ENCODE results near the gene CH25H. TPM values are rescaled to one million over a fixed set of nuclear protein-coding genes. Genes with fewer than 3 reads are reported as not detected.

The CH25H gene
- total RNA-seq, 1 experiment from 2014 or later = not detected

DNA sequence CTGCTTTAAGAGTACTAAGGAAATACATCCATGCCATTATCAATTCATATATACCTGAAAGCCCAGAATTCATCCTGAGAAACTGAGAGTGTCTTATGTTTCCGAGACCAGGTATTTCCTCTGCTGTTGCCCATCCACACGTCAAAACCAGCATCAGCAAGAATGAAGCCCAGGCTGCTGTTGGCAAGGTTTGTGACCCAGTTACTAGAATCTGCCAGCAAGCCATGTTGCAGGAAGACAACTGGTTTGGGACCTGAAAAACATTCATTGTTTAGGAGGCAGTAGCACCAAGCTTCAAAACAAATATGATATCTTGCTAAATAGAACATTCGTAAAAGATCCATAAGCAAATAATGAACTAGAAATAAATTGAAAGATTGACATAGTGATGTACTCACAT is 21.0 kb upstream of the CH25H start:
- CTCF ChIA-PET = interaction anchor here (0.6 kb wide), 1 partner anchor 18 kb away, joined by 4 read pairs; no protein-coding TSS in a partner anchor
- Mint-ChIP-seq H3K4me1 (ENCODE audit: insufficient read depth, unreplicated experiment) (no peaks in the 10 kb centered on the region), H3K9me3 (ENCODE audit: unreplicated experiment) (no peaks in the 10 kb centered on the region), H3K36me3 (ENCODE audit: insufficient read depth, unreplicated experiment) (peaks cover 17% of the 10 kb centered on the region), H3K4me3 (ENCODE audit: unreplicated experiment) (no peak overlapping the region), H3K27me3 (ENCODE audit: insufficient read depth, unreplicated experiment) (no peaks in the 10 kb centered on the region), H3K27ac (ENCODE audit: low read depth, unreplicated experiment) (no peak overlapping the region)
- intact Hi-C loops (cut with micrococcal nuclease) = no loop called here
- POLR2A ChIA-PET = no interaction called here
- no peak for TF ChIP-seq CTCF (IDR thresholded peaks at IDR 0.05; ENCODE audit: unreplicated experiment)
- BruUV-seq (replicated peaks) = no TSS peak
- no peak for DNase-seq (ENCODE audit: unreplicated experiment)

- no peak overlapping the region for H3K27ac Mint-ChIP-seq (ENCODE audit: low read depth, unreplicated experiment)
- H3K36me3 Mint-ChIP-seq (ENCODE audit: insufficient read depth, unreplicated experiment) = peaks cover 17% of the 10 kb centered on the region
- ChIA-PET CTCF (interaction anchor here (0.6 to 1.1 kb wide), 3 partner anchors 9 to 232 kb away, joined by 3 to 5 read pairs (median 4); no protein-coding TSS in a partner anchor), POLR2A (no interaction called here)
- H3K27me3 Mint-ChIP-seq (ENCODE audit: insufficient read depth, unreplicated experiment) = no peaks in the 10 kb centered on the region
- TF ChIP-seq CTCF (IDR thresholded peaks at IDR 0.05; ENCODE audit: unreplicated experiment) = no peak
- no peaks in the 10 kb centered on the region for H3K9me3 Mint-ChIP-seq (ENCODE audit: unreplicated experiment)
- no peak overlapping the region for H3K4me3 Mint-ChIP-seq (ENCODE audit: unreplicated experiment)
- intact Hi-C loops (cut with micrococcal nuclease) = no loop called here
- DNase-seq (ENCODE audit: unreplicated experiment) = no peak
- BruUV-seq (replicated peaks) = no TSS peak
- H3K4me1 Mint-ChIP-seq (ENCODE audit: insufficient read depth, unreplicated experiment) = no peaks in the 10 kb centered on the region
These were observed 19.8 kb upstream of the CH25H start for GRCh38 chr10:89226891-89227290.

DNA sequence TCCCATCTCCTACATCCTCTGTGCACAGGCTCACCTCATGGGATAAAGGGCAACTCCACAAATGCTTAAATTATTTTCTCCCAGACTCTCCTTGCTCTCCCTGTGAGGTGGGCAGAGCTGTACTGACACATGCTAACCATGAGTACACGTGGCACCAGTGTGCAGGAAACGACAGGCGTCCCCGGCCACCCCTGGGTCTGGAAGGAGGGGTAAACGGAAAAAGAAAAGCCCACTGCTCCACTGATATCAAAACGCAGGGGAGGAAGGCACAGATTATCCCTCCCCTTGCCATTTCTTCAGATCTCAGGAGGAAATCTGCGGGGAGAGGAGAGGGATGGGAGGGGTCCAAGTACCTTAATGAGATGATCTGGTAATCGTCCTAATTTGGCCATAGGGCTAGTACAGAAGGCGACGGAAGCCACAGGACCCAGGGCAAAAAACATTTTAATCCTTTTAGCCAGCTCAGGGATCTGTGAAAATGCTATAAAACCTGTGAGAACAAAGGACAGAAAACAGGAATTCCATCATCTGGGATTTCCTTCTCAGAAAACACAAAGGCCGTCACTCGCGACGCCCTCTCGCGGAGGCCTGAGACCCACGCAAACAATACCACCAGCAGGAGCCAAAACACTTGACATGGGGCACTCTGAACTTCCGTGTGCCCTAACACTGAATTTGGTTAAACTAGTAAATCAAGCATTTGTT is 17.8 kb upstream of the CH25H start:
- CTCF ChIA-PET = interaction anchor here (1.1 to 2.1 kb wide), 3 partner anchors 9 to 292 kb away, joined by 3 to 7 read pairs (median 6); no protein-coding TSS in a partner anchor
- BruUV-seq (replicated peaks) = no TSS peak
- no peak overlapping the region for H3K4me3 Mint-ChIP-seq (ENCODE audit: unreplicated experiment)
- no peaks in the 10 kb centered on the region for H3K27me3 Mint-ChIP-seq (ENCODE audit: insufficient read depth, unreplicated experiment)
- no peaks in the 10 kb centered on the region for H3K4me1 Mint-ChIP-seq (ENCODE audit: insufficient read depth, unreplicated experiment)
- POLR2A ChIA-PET = no interaction called here
- no peak for TF ChIP-seq CTCF (IDR thresholded peaks at IDR 0.05; ENCODE audit: unreplicated experiment)
- no peaks in the 10 kb centered on the region for H3K9me3 Mint-ChIP-seq (ENCODE audit: unreplicated experiment)
- H3K27ac Mint-ChIP-seq (ENCODE audit: low read depth, unreplicated experiment) = no peak overlapping the region
- peaks cover 17% of the 10 kb centered on the region for H3K36me3 Mint-ChIP-seq (ENCODE audit: insufficient read depth, unreplicated experiment)
- intact Hi-C loops (cut with micrococcal nuclease) = no loop called here
- no peak for DNase-seq (ENCODE audit: unreplicated experiment)

- no peak overlapping the region for H3K27ac Mint-ChIP-seq (ENCODE audit: low read depth, unreplicated experiment)
- CTCF ChIA-PET = interaction anchor here (0.7 to 1.8 kb wide), 6 partner anchors 9 to 386 kb away, joined by 3 to 5 read pairs (median 3); no protein-coding TSS in a partner anchor
- intact Hi-C loops (cut with micrococcal nuclease) = no loop called here
- BruUV-seq (replicated peaks) = no TSS peak
- H3K36me3 Mint-ChIP-seq (ENCODE audit: insufficient read depth, unreplicated experiment) = peaks cover 11% of the 10 kb centered on the region
- POLR2A ChIA-PET = interaction anchor here (0.6 to 0.9 kb wide), 3 partner anchors 219 to 232 kb away, joined by 3 to 4 read pairs (median 3); no protein-coding TSS in a partner anchor
- H3K4me1 Mint-ChIP-seq (ENCODE audit: insufficient read depth, unreplicated experiment) = peaks cover 5% of the 10 kb centered on the region
- TF ChIP-seq CTCF (IDR thresholded peaks at IDR 0.05; ENCODE audit: unreplicated experiment) = no peak
- H3K9me3 Mint-ChIP-seq (ENCODE audit: unreplicated experiment) = no peaks in the 10 kb centered on the region
- H3K27me3 Mint-ChIP-seq (ENCODE audit: insufficient read depth, unreplicated experiment) = no peaks in the 10 kb centered on the region
- no peak for DNase-seq (ENCODE audit: unreplicated experiment)
- H3K4me3 Mint-ChIP-seq (ENCODE audit: unreplicated experiment) = no peak overlapping the region
These were observed 14.8 kb upstream of the CH25H start for GRCh38 chr10:89221919-89222318.
